KBM-7 (cell line): ENCODE data around the gene CNGB1.
"Not testable (repeated sequence)": the region's sequence is repeated elsewhere in the genome, so short reads cannot be mapped to it uniquely, and the experiment has no call there.

Experiments used
- DNase-seq: peaks from one replicate; pipeline ENCODE4 v3.0.0-alpha.2; 2015
- in situ Hi-C: fragments of 300-500 bp; cut with MboI; formaldehyde crosslinking; loops from 2 replicates; pipeline ENCODE4 v1.14.3; 2020; ENCODE audit warnings: low sequenced_read_pairs, low pct_unique_long_range_greater_than_20kb, mixed read lengths

Gene CNGB1

GRCh38 chr16:57900796-57901479, 70.0 kb downstream of the CNGB1 start:
- in situ Hi-C loops: no loop called here

GRCh38 chr16:57899771-57900661, 70.9 kb downstream of the CNGB1 start:
- DNase-seq: peak; percentile 79
- in situ Hi-C loops: no loop called here

More at GRCh38 chr16:57900796-57901479, 70.0 kb downstream of the CNGB1 start:
- DNase-seq: no peak

GRCh38 chr16:57898961-57899360, 72.0 kb downstream of the CNGB1 start:
- no peak for DNase-seq
- in situ Hi-C loops: no loop called here

GRCh38 chr16:57897996-57898395, 72.9 kb downstream of the CNGB1 start:
- DNase-seq: no peak
- in situ Hi-C loops: no loop called here

GRCh38 chr16:57897053-57897784, 73.7 kb downstream of the CNGB1 start:
- in situ Hi-C loops: no loop called here
- no peak for DNase-seq

- in situ Hi-C loops, DNase-seq: not testable (repeated sequence)
Observed at GRCh38 chr16:57895081-57895547, 75.8 kb downstream of the CNGB1 start.

GRCh38 chr16:57894390-57895080, 76.4 kb downstream of the CNGB1 start:
- DNase-seq: no peak
- in situ Hi-C loops: no loop called here

- in situ Hi-C loops: no loop called here
- DNase-seq: peak; percentile 75
Observed at GRCh38 chr16:57893559-57894389, 77.2 kb downstream of the CNGB1 start.

- DNase-seq: no peak
- in situ Hi-C loops: no loop called here
Observed at GRCh38 chr16:57893217-57893558, 77.7 kb downstream of the CNGB1 start.

- peak; percentile 20 for DNase-seq
- in situ Hi-C loops: no loop called here
Observed at GRCh38 chr16:57892447-57893096, 78.4 kb downstream of the CNGB1 start.

GRCh38 chr16:57892041-57892440, 78.9 kb downstream of the CNGB1 start:
- in situ Hi-C loops: no loop called here
- peak; percentile 11 for DNase-seq

- no peak for DNase-seq
- in situ Hi-C loops: no loop called here
Observed at GRCh38 chr16:57890752-57891111, 80.2 kb downstream of the CNGB1 start.

GRCh38 chr16:57889960-57890751, 80.8 kb downstream of the CNGB1 start:
- in situ Hi-C loops: no loop called here
- DNase-seq: no peak

GRCh38 chr16:57889522-57889921, 81.4 kb downstream of the CNGB1 start:
- DNase-seq: no peak
- in situ Hi-C loops: no loop called here

GRCh38 chr16:57889111-57889510, 81.8 kb downstream of the CNGB1 start:
- in situ Hi-C loops: no loop called here
- no peak for DNase-seq

- in situ Hi-C loops: no loop called here
Observed at GRCh38 chr16:57888128-57888527, 82.8 kb downstream of the CNGB1 start.

GRCh38 chr16:57887711-57888110, 83.2 kb downstream of the CNGB1 start:
- in situ Hi-C loops: no loop called here
- DNase-seq: no peak

More at GRCh38 chr16:57888128-57888527, 82.8 kb downstream of the CNGB1 start:
- DNase-seq: no peak
